ENCODE results near the gene ULK2.

ULK2 gene

GRCh38 chr17:19737305-19738072, 130.2 kb downstream of the ULK2 start:
- TF ChIP-seq SIN3A (IDR thresholded peaks at IDR 0.05; ENCODE audit: borderline replicate concordance, insufficient read depth, low read length) (no peak), TAF1 (IDR thresholded peaks at IDR 0.05; ENCODE audit: borderline replicate concordance, insufficient read depth, low read length) (no peak), FOXP2 (optimal IDR thresholded peaks at IDR 0.05; ENCODE audit: borderline replicate concordance, extremely low read depth, extremely low read length, insufficient read depth) (no peak), REST (IDR thresholded peaks at IDR 0.05; ENCODE audit: insufficient read depth in 1 of 2, low read depth in 2 of 2, low read length in 2 of 2) (no peak), POLR2AphosphoS5 (IDR thresholded peaks at IDR 0.05; ENCODE audit: low read depth, low read length) (no peak)

GRCh38 chr17:19736071-19736470, 131.7 kb downstream of the ULK2 start:
- TF ChIP-seq SIN3A (IDR thresholded peaks at IDR 0.05; ENCODE audit: borderline replicate concordance, insufficient read depth, low read length) (no peak), POLR2AphosphoS5 (IDR thresholded peaks at IDR 0.05; ENCODE audit: low read depth, low read length) (no peak), REST (IDR thresholded peaks at IDR 0.05; ENCODE audit: insufficient read depth in 1 of 2, low read depth in 2 of 2, low read length in 2 of 2) (no peak), FOXP2 (optimal IDR thresholded peaks at IDR 0.05; ENCODE audit: borderline replicate concordance, extremely low read depth, extremely low read length, insufficient read depth) (no peak), TAF1 (IDR thresholded peaks at IDR 0.05; ENCODE audit: borderline replicate concordance, insufficient read depth, low read length) (no peak)

- TF ChIP-seq POLR2AphosphoS5 (IDR thresholded peaks at IDR 0.05; ENCODE audit: low read depth, low read length) (no peak), FOXP2 (optimal IDR thresholded peaks at IDR 0.05; ENCODE audit: borderline replicate concordance, extremely low read depth, extremely low read length, insufficient read depth) (no peak), TAF1 (IDR thresholded peaks at IDR 0.05; ENCODE audit: borderline replicate concordance, insufficient read depth, low read length) (no peak), SIN3A (IDR thresholded peaks at IDR 0.05; ENCODE audit: borderline replicate concordance, insufficient read depth, low read length) (no peak), REST (IDR thresholded peaks at IDR 0.05; ENCODE audit: insufficient read depth in 1 of 2, low read depth in 2 of 2, low read length in 2 of 2) (no peak)
Measured at GRCh38 chr17:19733953-19734526, 133.7 kb downstream of the ULK2 start.

GRCh38 chr17:19731626-19732025, 136.1 kb downstream of the ULK2 start:
- TF ChIP-seq TAF1 (IDR thresholded peaks at IDR 0.05; ENCODE audit: borderline replicate concordance, insufficient read depth, low read length) (no peak), POLR2AphosphoS5 (IDR thresholded peaks at IDR 0.05; ENCODE audit: low read depth, low read length) (no peak), FOXP2 (optimal IDR thresholded peaks at IDR 0.05; ENCODE audit: borderline replicate concordance, extremely low read depth, extremely low read length, insufficient read depth) (no peak), REST (IDR thresholded peaks at IDR 0.05; ENCODE audit: insufficient read depth in 1 of 2, low read depth in 2 of 2, low read length in 2 of 2) (no peak), SIN3A (IDR thresholded peaks at IDR 0.05; ENCODE audit: borderline replicate concordance, insufficient read depth, low read length) (no peak)

All from PFSK-1 (cell line).